Stimulated activated naive CD8-positive, alpha-beta T cell treated with anti-CD3 and anti-CD28 coated beads, Interleukin-15, amount 100 ng/mL, for 72 hours (primary cell): ENCODE data around the gene CCNF.
"Not testable (repeated sequence)": the region's sequence is repeated elsewhere in the genome, so short reads cannot be mapped to it uniquely, and the experiment has no call there.

Source experiments
- ATAC-seq: fragments of 150-1000 bp; cut with Tn5 transposase; 2 replicates; pipeline ENCODE4 v1.10.0; 2021; ENCODE audit warnings: mild to moderate bottlenecking, moderate library complexity
- DNase-seq, 2 donors: peaks; one replicate each; pipeline ENCODE4 v3.0.0; 2021 to 2022
- H3K27ac Mint-ChIP-seq, 2 donors: one replicate each; pipeline ENCODE4 v1.8.0; 2022; ENCODE audit warnings: mild to moderate bottlenecking in 2 of 2, mixed read lengths in 2 of 2, moderate library complexity in 2 of 2
- H3K27me3 Mint-ChIP-seq: one replicate; pipeline ENCODE4 v1.8.0; 2022; ENCODE audit warnings: mixed read lengths
- H3K4me1 Mint-ChIP-seq: one replicate; pipeline ENCODE4 v1.8.0; 2022; ENCODE audit warnings: mild to moderate bottlenecking, mixed read lengths
- H3K4me3 Mint-ChIP-seq, 2 donors: one replicate each; pipeline ENCODE4 v1.8.0; 2022; ENCODE audit warnings: mild to moderate bottlenecking in 2 of 2, mixed read lengths in 2 of 2, moderate library complexity in 1 of 2
- H3K9me3 Mint-ChIP-seq, 2 donors: one replicate each; pipeline ENCODE4 v1.8.0; 2022; ENCODE audit warnings: mixed read lengths in 2 of 2

The CCNF gene

DNA sequence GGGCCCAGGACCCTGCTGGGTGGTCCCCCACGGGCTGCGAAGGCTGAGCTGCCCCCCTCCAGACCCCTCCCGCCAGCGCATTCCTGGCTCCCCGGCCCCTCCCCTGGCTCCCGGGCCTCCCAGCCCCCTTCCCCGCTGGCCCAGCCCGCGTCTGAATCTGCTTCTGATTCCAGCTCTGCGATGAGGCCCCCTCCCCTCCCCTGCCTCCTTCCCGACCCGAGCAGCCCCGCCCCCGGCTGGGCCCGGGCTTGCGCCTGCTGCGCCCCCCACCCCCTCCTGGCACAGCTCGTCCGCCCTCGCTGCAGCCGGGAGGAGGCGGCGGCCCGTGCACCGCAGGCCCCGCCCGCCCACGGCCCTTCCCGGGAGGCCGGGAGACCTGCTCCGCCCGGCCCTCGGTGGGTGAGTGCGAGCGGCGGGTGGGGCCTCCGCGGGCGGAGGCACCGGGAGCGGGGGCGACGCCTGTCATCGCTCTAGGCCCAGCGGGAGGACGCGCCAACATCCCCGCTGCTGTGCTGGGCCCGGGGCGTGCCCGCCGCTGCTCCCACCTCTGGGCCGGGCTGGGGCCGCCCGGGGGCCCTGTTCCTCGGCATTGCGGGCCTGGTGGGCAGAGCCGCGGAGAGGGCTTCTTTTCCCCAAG is 41.9 kb downstream of the CCNF start, which contains the start of gene NTN3:
NTN3 (plus strand) TSS at position 282 of the 637 bp plus-strand sequence. CDS start 405 bp downstream, outside the sequence.
- no peak for ATAC-seq
- H3K4me1 Mint-ChIP-seq: peaks cover 57% of the 10 kb centered on the region
- H3K27ac Mint-ChIP-seq: no peak within 1 kb of the TSS
- H3K4me3 Mint-ChIP-seq: peak within 1 kb of the TSS in 1 of 2 donors; percentile 63
- H3K27me3 Mint-ChIP-seq: peaks cover 61% of the 10 kb centered on the region
- DNase-seq: no peak
- no peaks in the 10 kb centered on the region for H3K9me3 Mint-ChIP-seq

DNA sequence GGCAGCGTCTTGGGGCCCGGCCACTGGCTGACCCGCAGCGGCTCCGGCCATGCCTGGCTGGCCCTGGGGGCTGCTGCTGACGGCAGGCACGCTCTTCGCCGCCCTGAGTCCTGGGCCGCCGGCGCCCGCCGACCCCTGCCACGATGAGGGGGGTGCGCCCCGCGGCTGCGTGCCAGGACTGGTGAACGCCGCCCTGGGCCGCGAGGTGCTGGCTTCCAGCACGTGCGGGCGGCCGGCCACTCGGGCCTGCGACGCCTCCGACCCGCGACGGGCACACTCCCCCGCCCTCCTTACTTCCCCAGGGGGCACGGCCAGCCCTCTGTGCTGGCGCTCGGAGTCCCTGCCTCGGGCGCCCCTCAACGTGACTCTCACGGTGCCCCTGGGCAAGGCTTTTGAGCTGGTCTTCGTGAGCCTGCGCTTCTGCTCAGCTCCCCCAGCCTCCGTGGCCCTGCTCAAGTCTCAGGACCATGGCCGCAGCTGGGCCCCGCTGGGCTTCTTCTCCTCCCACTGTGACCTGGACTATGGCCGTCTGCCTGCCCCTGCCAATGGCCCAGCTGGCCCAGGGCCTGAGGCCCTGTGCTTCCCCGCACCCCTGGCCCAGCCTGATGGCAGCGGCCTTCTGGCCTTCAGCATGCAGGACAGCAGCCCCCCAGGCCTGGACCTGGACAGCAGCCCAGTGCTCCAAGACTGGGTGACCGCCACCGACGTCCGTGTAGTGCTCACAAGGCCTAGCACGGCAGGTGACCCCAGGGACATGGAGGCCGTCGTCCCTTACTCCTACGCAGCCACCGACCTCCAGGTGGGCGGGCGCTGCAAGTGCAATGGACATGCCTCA is 42.6 kb downstream of the CCNF start:
- Mint-ChIP-seq H3K27me3 (peaks cover 57% of the 10 kb centered on the region), H3K27ac (no peak overlapping the region), H3K9me3 (no peaks in the 10 kb centered on the region), H3K4me1 (peaks cover 64% of the 10 kb centered on the region), H3K4me3 (peak overlapping the region in 1 of 2 donors; percentile 63)
- DNase-seq (no peak), ATAC-seq (no peak)

DNA sequence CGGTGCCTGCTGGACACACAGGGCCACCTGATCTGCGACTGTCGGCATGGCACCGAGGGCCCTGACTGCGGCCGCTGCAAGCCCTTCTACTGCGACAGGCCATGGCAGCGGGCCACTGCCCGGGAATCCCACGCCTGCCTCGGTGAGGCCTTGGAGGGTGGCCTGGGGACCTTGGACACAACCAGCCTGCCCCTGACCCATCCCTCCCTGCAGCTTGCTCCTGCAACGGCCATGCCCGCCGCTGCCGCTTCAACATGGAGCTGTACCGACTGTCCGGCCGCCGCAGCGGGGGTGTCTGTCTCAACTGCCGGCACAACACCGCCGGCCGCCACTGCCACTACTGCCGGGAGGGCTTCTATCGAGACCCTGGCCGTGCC is 43.2 kb downstream of the CCNF start:
- Mint-ChIP-seq H3K4me3 (no peak overlapping the region), H3K27me3 (peaks cover 51% of the 10 kb centered on the region), H3K4me1 (peaks cover 63% of the 10 kb centered on the region), H3K27ac (no peak overlapping the region), H3K9me3 (no peaks in the 10 kb centered on the region)
- ATAC-seq: no peak
- no peak for DNase-seq

DNA sequence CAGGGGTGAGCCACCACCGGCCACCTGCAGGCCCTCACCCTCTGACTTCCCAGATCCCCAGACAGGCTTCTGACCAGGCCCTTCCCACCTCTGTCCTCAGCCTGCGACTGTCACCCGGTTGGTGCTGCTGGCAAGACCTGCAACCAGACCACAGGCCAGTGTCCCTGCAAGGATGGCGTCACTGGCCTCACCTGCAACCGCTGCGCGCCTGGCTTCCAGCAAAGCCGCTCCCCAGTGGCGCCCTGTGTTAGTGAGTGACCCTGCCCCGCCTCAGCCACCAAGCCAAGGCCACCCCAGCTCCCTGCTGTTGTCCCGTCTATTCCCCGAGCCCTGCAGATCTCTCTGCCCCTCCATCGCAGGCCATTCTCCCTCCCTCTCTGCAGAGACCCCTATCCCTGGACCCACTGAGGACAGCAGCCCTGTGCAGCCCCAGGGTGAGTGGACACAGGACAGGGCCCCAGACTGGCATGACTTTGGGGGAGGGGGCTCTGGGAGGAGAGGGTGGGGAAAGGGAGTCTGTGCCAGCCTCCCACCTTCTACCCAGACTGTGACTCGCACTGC is 43.7 kb downstream of the CCNF start:
- Mint-ChIP-seq H3K27me3 (peaks cover 48% of the 10 kb centered on the region), H3K4me1 (peaks cover 67% of the 10 kb centered on the region), H3K27ac (peak overlapping the region in 1 of 2 donors; percentile 71), H3K9me3 (no peaks in the 10 kb centered on the region), H3K4me3 (peak overlapping the region; percentile 55 to 72)
- DNase-seq: no peak
- ATAC-seq: no peak

DNA sequence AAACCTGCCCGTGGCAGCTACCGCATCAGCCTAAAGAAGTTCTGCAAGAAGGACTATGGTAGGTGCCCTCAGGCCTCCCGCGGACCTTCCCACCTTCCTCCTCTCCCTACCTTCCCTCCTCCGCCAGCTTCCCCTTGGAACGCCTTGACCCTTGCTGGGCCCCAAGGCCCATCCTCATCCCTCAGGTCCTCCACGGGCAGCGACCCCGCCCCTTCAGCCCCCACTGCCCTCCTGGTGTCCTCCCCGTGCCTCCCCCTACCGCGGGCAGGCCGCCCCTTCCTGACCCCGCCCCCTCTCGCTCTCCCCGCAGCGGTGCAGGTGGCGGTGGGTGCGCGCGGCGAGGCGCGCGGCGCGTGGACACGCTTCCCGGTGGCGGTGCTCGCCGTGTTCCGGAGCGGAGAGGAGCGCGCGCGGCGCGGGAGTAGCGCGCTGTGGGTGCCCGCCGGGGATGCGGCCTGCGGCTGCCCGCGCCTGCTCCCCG is 44.2 kb downstream of the CCNF start:
- DNase-seq: no peak
- H3K27ac Mint-ChIP-seq: peak overlapping the region in 1 of 2 donors; percentile 71
- H3K27me3 Mint-ChIP-seq: peaks cover 43% of the 10 kb centered on the region

DNA sequence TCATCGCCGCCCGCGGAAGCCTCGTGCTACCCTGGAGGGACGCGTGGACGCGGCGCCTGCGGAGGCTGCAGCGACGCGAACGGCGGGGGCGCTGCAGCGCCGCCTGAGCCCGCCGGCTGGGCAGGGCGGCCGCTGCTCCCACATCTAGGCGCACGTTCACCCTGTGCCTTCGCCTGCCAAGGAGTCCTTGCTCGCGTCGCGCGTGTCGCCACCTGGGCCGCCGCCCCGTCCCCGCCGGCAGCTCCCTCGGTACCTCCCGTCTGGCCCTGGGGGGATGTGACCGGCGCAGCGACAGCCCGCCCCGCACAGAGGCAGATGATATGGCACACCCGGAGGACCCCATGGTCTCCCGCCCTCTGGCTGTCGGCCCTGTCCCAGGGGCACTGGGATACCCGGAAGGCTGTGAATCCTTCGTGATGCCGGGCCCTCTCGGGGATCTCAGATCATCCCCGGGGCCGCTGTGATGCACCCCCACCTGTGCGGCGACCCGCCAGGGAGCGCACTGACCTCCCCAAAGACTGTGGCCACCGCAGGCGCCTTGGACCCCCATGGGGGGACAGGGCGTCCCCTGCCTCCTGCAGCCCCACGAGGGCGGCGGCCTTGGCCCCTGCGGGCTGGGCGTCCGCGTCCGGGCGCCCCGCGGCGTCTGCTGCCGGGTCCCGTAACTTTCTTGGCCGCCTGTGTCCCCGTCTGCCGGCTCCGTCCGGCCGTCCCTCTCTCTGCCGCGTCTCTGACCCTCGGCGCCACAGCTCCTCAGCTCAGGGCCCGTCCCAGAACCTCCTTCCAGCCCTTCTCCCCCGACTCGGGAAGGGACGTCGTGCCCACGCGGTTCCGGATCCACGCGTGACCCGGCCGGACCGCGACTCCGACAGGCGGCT is 45.0 kb downstream of the CCNF start:
- ATAC-seq: peak; percentile 68
- H3K4me3 Mint-ChIP-seq: peak overlapping the region; percentile 86 to 90
- H3K27me3 Mint-ChIP-seq: peaks cover 35% of the 10 kb centered on the region
- no peaks in the 10 kb centered on the region for H3K9me3 Mint-ChIP-seq
- peaks cover 57% of the 10 kb centered on the region for H3K4me1 Mint-ChIP-seq
- H3K27ac Mint-ChIP-seq: peak overlapping the region; percentile 69 to 87
- DNase-seq: peak; percentile 57 to 65

More for the DNA sequence above, 44.2 kb downstream of the CCNF start:
- H3K9me3 Mint-ChIP-seq: no peaks in the 10 kb centered on the region
- peaks cover 65% of the 10 kb centered on the region for H3K4me1 Mint-ChIP-seq
- ATAC-seq: no peak
- peak overlapping the region; percentile 55 to 72 for H3K4me3 Mint-ChIP-seq

DNA sequence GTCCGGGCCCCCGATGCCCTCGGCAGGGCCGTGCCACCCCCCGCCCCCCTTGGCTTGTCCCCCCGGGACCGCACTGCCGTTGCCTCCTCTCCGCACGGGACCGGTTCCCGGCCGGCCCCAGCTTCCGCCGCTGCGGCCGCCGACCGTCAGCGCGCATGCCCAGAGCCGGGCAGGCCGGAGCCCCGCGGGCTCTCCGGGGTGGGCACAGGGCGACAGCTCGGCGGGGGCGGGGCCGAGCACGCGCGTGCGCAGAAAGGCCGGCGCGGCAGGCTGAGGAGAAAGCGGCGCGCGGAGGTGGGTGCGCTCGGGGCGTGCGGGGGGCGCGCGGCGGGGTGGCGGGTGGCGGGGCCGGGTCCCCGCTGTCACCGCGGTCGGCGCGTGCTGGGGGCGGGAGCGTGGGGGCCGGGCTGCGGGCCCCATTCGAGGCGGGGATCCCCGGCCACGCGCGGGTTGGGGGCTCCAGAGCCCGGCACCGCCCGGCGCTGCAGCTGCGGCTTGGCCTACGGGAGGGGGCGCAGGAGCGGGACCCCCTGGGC is 45.7 kb downstream of the CCNF start, which contains the start of gene TBC1D24:
TBC1D24 (plus strand) TSS at position 251 of the 536 bp plus-strand sequence. CDS start 21,022 bp downstream, outside the sequence.
- Mint-ChIP-seq H3K27ac (peak within 1 kb of the TSS; percentile 69 to 87), H3K27me3 (peaks cover 28% of the 10 kb centered on the region), H3K9me3 (no peaks in the 10 kb centered on the region), H3K4me1 (peaks cover 50% of the 10 kb centered on the region), H3K4me3 (peak within 1 kb of the TSS; percentile 86 to 90)
- DNase-seq (peak; percentile 85), ATAC-seq (peak; percentile 74)

DNA sequence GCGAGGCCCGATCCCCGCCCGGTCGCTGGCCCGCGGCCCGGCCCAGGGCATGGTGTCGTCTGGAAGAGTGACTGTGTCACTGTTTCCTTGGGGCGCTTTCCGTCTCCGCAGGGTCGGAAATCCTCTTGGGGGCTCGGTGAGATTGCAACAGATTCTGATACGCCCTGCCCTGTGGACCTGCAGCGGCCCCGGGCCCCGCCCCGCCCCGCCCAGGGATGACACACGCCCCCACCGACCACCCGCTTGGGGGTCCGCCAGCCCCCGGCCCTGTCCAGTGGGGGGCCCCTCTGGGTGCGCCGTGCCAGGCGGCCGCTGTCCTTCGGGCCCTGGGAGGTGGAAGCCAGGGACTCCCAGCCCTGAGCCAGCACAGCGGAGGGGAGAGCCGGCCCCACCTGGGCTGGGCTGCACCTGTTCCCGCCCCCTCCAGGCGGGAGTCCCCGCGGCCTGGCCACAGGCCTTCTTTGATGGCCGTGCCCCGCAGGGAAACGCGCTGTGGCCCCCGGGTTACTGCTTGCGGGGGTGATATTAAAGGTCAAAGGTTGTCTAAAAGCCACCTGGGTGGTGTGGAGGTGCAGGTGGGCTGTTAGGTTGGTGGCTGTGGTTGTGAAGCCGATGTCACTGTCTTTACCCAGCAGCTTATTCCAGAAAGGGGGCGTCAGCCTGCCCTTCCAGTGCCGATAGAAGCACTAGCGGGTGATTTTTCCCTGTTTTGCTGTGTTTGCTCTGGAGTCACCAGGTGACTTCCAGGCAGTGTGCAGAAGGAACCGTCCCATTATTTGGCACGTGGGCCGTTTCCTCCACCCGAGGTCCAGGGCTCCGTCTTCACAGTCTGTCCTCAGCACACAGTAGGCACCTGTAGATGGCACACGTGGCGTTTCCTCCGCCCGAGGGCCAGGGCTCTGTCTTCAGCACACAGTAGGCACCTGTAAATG is 46.4 kb downstream of the CCNF start:
- DNase-seq (peak; percentile 51 to 54), ATAC-seq (peak; percentile 61)
- H3K4me1 Mint-ChIP-seq: peaks cover 43% of the 10 kb centered on the region
- H3K4me3 Mint-ChIP-seq: peak overlapping the region; percentile 68 to 69
- H3K27me3 Mint-ChIP-seq: peaks cover 21% of the 10 kb centered on the region
- peak overlapping the region in 1 of 2 donors; percentile 67 for H3K27ac Mint-ChIP-seq
- no peaks in the 10 kb centered on the region for H3K9me3 Mint-ChIP-seq

DNA sequence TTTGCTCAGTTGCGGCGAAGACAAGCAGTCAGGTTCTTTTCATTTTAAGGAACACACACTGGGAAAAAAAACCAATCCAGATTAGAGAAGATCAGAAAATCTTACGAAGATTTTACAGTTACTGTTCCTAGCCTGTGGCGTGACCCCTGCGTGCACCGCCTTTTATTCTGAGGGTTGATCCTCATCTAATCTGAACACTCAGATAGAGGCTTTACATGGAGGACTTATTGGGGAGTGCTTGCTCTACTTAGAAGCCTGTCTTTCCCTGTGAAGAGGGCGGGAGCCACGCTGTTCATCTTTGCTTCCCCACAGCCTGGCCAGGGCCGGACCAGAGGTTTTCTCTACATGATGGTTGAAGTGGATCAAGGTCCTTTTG is 47.1 kb downstream of the CCNF start:
- Mint-ChIP-seq H3K4me1 (peaks cover 43% of the 10 kb centered on the region), H3K9me3 (no peaks in the 10 kb centered on the region), H3K27ac (peak overlapping the region in 1 of 2 donors; percentile 67), H3K4me3 (peak overlapping the region; percentile 59 to 68), H3K27me3 (peaks cover 20% of the 10 kb centered on the region)
- no peak for ATAC-seq
- DNase-seq: no peak

DNA sequence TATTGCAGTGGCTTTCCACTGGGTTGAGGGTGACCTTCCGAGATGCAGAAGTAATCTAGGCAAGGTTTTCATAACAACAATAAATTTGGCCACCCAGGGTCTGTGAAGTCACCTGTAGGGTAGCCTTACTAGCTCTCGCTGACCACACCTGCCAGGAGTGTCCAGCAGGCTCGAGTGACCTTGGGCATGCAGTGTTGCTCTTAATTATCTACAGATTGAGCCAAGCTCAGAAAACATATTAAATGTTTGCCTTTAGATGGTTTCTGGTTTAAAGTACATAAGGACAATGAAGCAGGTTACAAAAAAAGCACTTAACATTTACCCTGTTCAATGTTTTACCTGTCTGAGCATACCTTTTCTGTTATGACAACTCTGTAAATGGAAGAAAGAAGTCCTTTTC is 47.5 kb downstream of the CCNF start:
- Mint-ChIP-seq H3K9me3 (no peaks in the 10 kb centered on the region), H3K27me3 (peaks cover 18% of the 10 kb centered on the region), H3K27ac (no peak overlapping the region), H3K4me1 (peaks cover 42% of the 10 kb centered on the region), H3K4me3 (no peak overlapping the region)
- DNase-seq (no peak), ATAC-seq (no peak)

DNA sequence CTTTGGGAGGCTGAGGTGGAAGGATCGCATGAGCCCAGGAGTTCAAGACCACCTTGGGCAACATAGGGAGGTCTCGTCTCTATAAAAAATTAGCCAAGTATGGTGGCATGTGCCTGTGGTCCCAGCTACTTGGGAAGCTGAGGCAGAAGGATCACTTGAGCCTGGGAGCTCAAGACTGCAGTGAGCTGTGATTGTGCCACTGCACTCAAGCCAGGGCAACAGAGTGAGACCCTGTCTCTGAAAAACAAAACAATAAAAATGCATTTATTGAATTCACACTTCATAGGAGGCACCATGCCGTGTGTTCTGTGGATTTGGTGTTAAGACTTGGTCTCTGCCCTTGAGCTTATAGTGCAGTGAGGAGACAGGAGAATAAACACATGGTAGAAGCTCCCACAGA is 48.1 kb downstream of the CCNF start:
- no peak overlapping the region for H3K27ac Mint-ChIP-seq

DNA sequence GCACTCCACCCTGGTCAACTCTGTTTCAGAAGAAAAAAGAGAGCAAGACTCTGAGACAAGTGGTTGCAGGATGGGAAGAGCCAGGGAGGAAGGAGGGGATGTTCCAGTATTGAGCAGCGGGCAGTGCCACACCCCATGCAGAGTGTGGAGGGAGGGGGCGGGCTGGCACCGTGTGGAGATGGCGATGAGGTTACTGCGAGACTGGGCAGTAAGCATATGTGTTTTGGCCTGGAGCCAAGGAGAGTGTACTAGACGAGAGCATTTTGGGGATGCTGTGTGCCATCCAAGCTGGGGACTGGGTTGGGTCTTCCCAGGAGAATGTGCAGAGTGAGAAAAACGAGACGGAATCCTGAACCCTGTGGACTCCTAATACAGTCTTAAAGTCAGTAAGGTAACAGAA is 49.0 kb downstream of the CCNF start:
- no peak overlapping the region for H3K4me3 Mint-ChIP-seq

More for the DNA sequence above, 48.1 kb downstream of the CCNF start:
- no peak for ATAC-seq
- no peak for DNase-seq
- peaks cover 42% of the 10 kb centered on the region for H3K4me1 Mint-ChIP-seq
- no peaks in the 10 kb centered on the region for H3K9me3 Mint-ChIP-seq
- peaks cover 12% of the 10 kb centered on the region for H3K27me3 Mint-ChIP-seq
- H3K4me3 Mint-ChIP-seq: no peak overlapping the region

DNA sequence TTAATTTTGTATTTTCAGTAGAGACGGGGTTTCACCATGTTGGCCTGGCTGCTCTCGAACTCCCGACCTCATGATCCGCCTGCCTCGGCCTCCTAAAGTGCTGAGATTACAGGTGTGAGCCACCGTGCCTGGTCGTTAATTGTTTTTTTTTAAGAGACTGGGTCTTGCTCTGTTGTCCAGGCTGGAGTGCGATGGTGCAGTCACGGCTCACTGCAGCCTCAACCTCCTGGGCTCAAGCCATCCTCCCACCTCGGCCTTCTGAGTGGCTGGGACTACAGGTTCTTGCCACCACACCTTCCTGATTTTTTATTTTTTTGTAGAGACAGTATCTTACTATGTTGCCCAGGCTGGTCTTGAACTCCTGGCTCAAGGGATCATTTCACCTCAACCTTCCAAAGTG is 50.7 kb downstream of the CCNF start:
- DNase-seq, ATAC-seq, H3K27me3 Mint-ChIP-seq, H3K9me3 Mint-ChIP-seq, H3K4me3 Mint-ChIP-seq: not testable (repeated sequence)
- H3K4me1 Mint-ChIP-seq: peaks cover 43% of the 10 kb centered on the region
- peak overlapping the region in 1 of 2 donors; percentile 36 for H3K27ac Mint-ChIP-seq

More for the DNA sequence above, 49.0 kb downstream of the CCNF start:
- Mint-ChIP-seq H3K27me3 (peaks cover 3% of the 10 kb centered on the region), H3K9me3 (no peaks in the 10 kb centered on the region), H3K4me1 (peaks cover 42% of the 10 kb centered on the region), H3K27ac (no peak overlapping the region)
- ATAC-seq: no peak
- DNase-seq: no peak

DNA sequence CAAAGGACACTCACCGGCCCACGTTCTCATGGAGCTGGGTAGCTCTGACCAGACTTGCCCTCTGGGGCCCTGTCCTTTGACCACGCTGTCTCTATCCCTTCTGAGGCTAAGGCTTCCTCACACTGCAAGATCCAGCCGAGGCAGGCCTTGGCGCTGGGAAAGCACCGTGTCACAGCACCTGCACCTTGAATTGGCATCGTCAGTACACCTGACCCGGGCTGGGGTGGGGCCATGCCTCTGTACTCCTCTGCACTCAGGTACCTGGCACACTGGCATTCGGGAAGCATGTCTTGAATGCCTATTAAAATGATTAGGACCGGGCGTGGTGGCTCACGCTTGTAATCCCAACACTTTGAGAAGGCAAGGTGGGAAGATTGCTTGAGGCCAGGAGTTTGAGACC is 51.7 kb downstream of the CCNF start:
- no peaks in the 10 kb centered on the region for H3K9me3 Mint-ChIP-seq
- H3K27me3 Mint-ChIP-seq: no peaks in the 10 kb centered on the region

More for the DNA sequence above, 51.7 kb downstream of the CCNF start:
- Mint-ChIP-seq H3K4me3 (no peak overlapping the region), H3K4me1 (peaks cover 39% of the 10 kb centered on the region), H3K27ac (no peak overlapping the region)
- ATAC-seq: no peak
- no peak for DNase-seq
